GM12878 (cell line): ENCODE data around the gene ETF1. TPM values are rescaled to one million over a fixed set of nuclear protein-coding genes. Genes with fewer than 3 reads are reported as not detected.

Source experiments
- ATAC-seq: fragments of 200-7000 bp; cut with Tn5 transposase; 3 replicates; pipeline ENCODE4 v1.9.1; 2020; ENCODE audit warnings: mild to moderate bottlenecking, moderate library complexity
- BruUV-seq: library from RNA; stranded (reverse); fragments of 400-500 nt; replicated peaks from 2 replicates; lab custom pipeline; 2021; lab: Mats Ljungman, UMichigan
- CTCF ChIA-PET: fragments of 300-600 bp; sonication (Branson Sonifier 250); formaldehyde crosslinking; extraction: SDS; loops from one replicate; lab custom pipeline; 2021; ENCODE audit warnings: inconsistent platforms; lab: Yijun Ruan, JAX
- POLR2A ChIA-PET: fragments of 350-600 bp; formaldehyde crosslinking; extraction: SDS; loops from one replicate; lab custom pipeline; 2021; ENCODE audit warnings: inconsistent platforms; lab: Charles Lee
- RAD21 ChIA-PET: fragments of 300-600 bp; sonication (Branson Sonifier 250); formaldehyde crosslinking; loops from one replicate; lab custom pipeline; 2023; ENCODE audit warnings: antibody characterized with exemption; ENCODE audit not compliant: unreplicated experiment; lab: Charles Lee
- SMC1A ChIA-PET: fragments of 300-600 bp; sonication (Branson Sonifier 250); formaldehyde crosslinking; loops from one replicate; lab custom pipeline; 2023; ENCODE audit not compliant: unreplicated experiment, uncharacterized antibody; lab: Charles Lee
- DNase-seq: peaks from one replicate; pipeline ENCODE4 v3.0.0-alpha.2; 2011; ENCODE audit warnings: low read depth, low spot score
- FAIRE-seq: peaks from 3 replicates; lab custom pipeline; 2011; peaks lifted over from hg19 to GRCh38; lab: Jason Lieb, UNC
- H2AFZ ChIP-seq: 2 replicates; pipeline ENCODE4 v1.6.0; 2011; ENCODE audit warnings: low read depth, low read length, control low read depth; ENCODE audit not compliant: control insufficient read depth
- H3K27ac ChIP-seq: 2 replicates; pipeline ENCODE4 v1.5.1; 2011; ENCODE audit warnings: control low read depth; ENCODE audit not compliant: control insufficient read depth, insufficient read depth
- H3K27me3 ChIP-seq, 2 experiments: replicated peaks in 1 of 2; 2 replicates each; pipeline versions ENCODE4 v1.6.0 to v1.6.1; 2011; ENCODE audit warnings: low read length in 1 of 2; ENCODE audit not compliant: control insufficient read depth in 2 of 2, insufficient read depth in 2 of 2
- H3K36me3 ChIP-seq, 2 experiments: 2 replicates each; pipeline ENCODE4 v1.5.1; 2011; ENCODE audit warnings: low read length in 1 of 2; ENCODE audit not compliant: control insufficient read depth in 2 of 2, insufficient read depth in 2 of 2
- H3K4me1 ChIP-seq: 2 replicates; pipeline ENCODE4 v1.6.1; 2011; ENCODE audit warnings: mild to moderate bottlenecking, low read length, moderate library complexity, mixed read lengths; ENCODE audit not compliant: control insufficient read depth, insufficient read depth
- H3K4me2 ChIP-seq: 2 replicates; pipeline ENCODE4 v1.6.0; 2011; ENCODE audit warnings: control low read depth; ENCODE audit not compliant: control insufficient read depth, insufficient read depth
- H3K4me3 ChIP-seq: fragments of 200-600 bp; sonication (generic); 2 replicates; pipeline ENCODE4 v1.5.1; 2016
- H3K79me2 ChIP-seq: 2 replicates; pipeline ENCODE4 v1.6.0; 2011; ENCODE audit warnings: low read length; ENCODE audit not compliant: control insufficient read depth, insufficient read depth
- H3K9ac ChIP-seq: 2 replicates; pipeline ENCODE4 v1.8.0; 2011; ENCODE audit warnings: low read length, control low read depth, mixed read lengths; ENCODE audit not compliant: control insufficient read depth, insufficient read depth
- H3K9me3 ChIP-seq: replicated peaks from 3 replicates; pipeline ENCODE4 v1.5.1; 2011; ENCODE audit warnings: mild to moderate bottlenecking, low read length; ENCODE audit not compliant: control insufficient read depth, insufficient read depth
- H4K20me1 ChIP-seq: 2 replicates; pipeline ENCODE4 v1.6.0; 2011; ENCODE audit not compliant: control insufficient read depth, insufficient read depth
- CHD2 ChIP-seq: IDR thresholded peaks from 2 replicates; pipeline ENCODE4 v1.6.1; 2011; ENCODE audit warnings: low read depth, low read length, improper control_type of control experiment, borderline replicate concordance
- HDGF ChIP-seq: fragments of 450-650 bp; IDR thresholded peaks from 2 replicates; pipeline ENCODE4 v1.6.1; 2016; ENCODE audit warnings: antibody characterized with exemption
- RUNX3 ChIP-seq: IDR thresholded peaks from 2 replicates; pipeline ENCODE4 v1.6.1; 2012; ENCODE audit warnings: low read length, inconsistent platforms
- WGBS: methylation state at CpG from one replicate; pipeline ENCODE4 v1.1.6; 2016; ENCODE audit warnings: low lambda C conversion rate; ENCODE audit not compliant: insufficient replicate concordance, insufficient coverage; ENCODE audit errors: missing lambda C conversion rate; 5-methylcytosine and 5-hydroxymethylcytosine counted together
- in situ Hi-C: fragments of 300-500 bp; cut with MboI; formaldehyde crosslinking; loops from 9 replicates; pipeline ENCODE4 v1.14.3; 2018; ENCODE audit warnings: mixed read lengths
- intact Hi-C: fragments of 100-400 bp; cut with micrococcal nuclease; formaldehyde crosslinking; loops from one replicate; pipeline ENCODE4 v1.14.2; 2022; ENCODE audit not compliant: unreplicated experiment
- polyA plus RNA-seq, 11 experiments: library from polyadenylated mRNA; depleted of rRNA in 4 of 11; unstranded in 6 of 11; stranded (reverse) in 5 of 11; fragments of >200 nt; fragmentation: Nextera tagmentation in 4 of 11; fragmentation: Illumina TruSeq in 1 of 11; extraction: Ambion mirVana in 4 of 11; extraction: Trizol in 1 of 11; gene quantifications; 1 replicate in 1 of 11; 2 replicates in 10 of 11; pipeline versions ENCODE4 v1.2.1 to v1.2.3, GENCODE V29; 2011 to 2016; ENCODE audit warnings: inconsistent platforms in 2 of 11, missing spikeins in 2 of 11, low read depth in 1 of 11
- total RNA-seq, 4 experiments: library from RNA; depleted of rRNA in 3 of 4; stranded (reverse); fragments of >200 nt in 3 of 4; fragmentation: Illumina TruSeq in 1 of 4; extraction: Trizol in 1 of 4; gene quantifications; 2 replicates each; pipeline versions ENCODE4 v1.2.1 to v1.2.3, GENCODE V29; 2013 to 2021
- TF ChIP-seq, protein P1 (sequence below): fragments of 150-350 bp; IDR thresholded peaks from 2 replicates; pipeline ENCODE4 v1.6.1; 2014; ENCODE audit warnings: mild to moderate bottlenecking, low read depth, low read length
- TF ChIP-seq, protein P2 (sequence below): IDR thresholded peaks from 2 replicates; pipeline ENCODE4 v1.6.1; 2012; ENCODE audit warnings: low read depth, low read length, improper control_type of control experiment
- TF ChIP-seq, protein P3 (sequence below), 3 experiments: IDR thresholded peaks in 2 of 3; conservative IDR thresholded peaks in 1 of 3; 2 replicates each; pipeline ENCODE4 v1.5.1; 2011; ENCODE audit warnings: low read depth in 3 of 3, low read length in 3 of 3, mild to moderate bottlenecking in 3 of 3, control low read depth in 2 of 3, moderate library complexity in 2 of 3, inconsistent platforms in 1 of 3, mixed read lengths in 1 of 3; ENCODE audit not compliant: control insufficient read depth in 2 of 3, insufficient read depth in 1 of 3; ENCODE audit errors: extremely low read depth in 1 of 3

Gene ETF1
- total and polyA plus RNA-seq, 10 of the 15 experiments (the other 5 are each of a cell fraction or from before 2014, with no cell fraction given), result 29.8 to 145 (median 108) TPM

DNA sequence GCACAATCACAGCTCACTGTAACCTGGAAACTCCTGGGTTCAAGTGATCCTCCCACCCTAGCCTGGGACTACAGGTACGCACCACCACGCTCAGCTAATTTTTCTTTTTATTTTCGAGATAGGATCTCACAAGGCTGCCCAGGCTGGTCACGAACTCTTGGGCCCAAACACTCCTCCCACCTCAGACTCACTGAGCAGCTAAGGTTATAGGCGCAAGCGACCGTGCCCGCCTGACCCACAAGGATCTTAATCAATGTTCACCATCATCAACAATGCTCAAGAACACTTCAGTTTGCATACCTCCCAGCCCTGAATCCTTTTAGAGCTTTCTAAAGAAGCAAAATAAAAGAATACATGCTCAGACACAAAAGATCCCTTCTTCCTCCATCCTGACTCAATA, 13.2 kb downstream of the ETF1 start:
- ChIA-PET POLR2A (interaction anchor here (0.5 to 1.8 kb wide), 5 partner anchors 13 to 1864 kb away, joined by 3 to 7 read pairs (median 5); partner anchors contain the start of gene ETF1), SMC1A (interaction anchor here (0.9 to 1.6 kb wide), 2 partner anchors 10 to 19 kb away, joined by 4 read pairs; no protein-coding TSS in a partner anchor), RAD21 (no interaction called here), CTCF (interaction anchor here (0.8 to 1.4 kb wide), 4 partner anchors 14 to 27 kb away, joined by 3 to 4 read pairs (median 4); partner anchors contain the start of gene ETF1)
- no TSS peak for BruUV-seq
- TF ChIP-seq, protein P1, sequence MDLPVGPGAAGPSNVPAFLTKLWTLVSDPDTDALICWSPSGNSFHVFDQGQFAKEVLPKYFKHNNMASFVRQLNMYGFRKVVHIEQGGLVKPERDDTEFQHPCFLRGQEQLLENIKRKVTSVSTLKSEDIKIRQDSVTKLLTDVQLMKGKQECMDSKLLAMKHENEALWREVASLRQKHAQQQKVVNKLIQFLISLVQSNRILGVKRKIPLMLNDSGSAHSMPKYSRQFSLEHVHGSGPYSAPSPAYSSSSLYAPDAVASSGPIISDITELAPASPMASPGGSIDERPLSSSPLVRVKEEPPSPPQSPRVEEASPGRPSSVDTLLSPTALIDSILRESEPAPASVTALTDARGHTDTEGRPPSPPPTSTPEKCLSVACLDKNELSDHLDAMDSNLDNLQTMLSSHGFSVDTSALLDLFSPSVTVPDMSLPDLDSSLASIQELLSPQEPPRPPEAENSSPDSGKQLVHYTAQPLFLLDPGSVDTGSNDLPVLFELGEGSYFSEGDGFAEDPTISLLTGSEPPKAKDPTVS, result no peak
- TF ChIP-seq, protein P2, sequence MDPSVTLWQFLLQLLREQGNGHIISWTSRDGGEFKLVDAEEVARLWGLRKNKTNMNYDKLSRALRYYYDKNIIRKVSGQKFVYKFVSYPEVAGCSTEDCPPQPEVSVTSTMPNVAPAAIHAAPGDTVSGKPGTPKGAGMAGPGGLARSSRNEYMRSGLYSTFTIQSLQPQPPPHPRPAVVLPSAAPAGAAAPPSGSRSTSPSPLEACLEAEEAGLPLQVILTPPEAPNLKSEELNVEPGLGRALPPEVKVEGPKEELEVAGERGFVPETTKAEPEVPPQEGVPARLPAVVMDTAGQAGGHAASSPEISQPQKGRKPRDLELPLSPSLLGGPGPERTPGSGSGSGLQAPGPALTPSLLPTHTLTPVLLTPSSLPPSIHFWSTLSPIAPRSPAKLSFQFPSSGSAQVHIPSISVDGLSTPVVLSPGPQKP, result no peak
- TF ChIP-seq CHD2, result no peak
- TF ChIP-seq, protein P3, sequence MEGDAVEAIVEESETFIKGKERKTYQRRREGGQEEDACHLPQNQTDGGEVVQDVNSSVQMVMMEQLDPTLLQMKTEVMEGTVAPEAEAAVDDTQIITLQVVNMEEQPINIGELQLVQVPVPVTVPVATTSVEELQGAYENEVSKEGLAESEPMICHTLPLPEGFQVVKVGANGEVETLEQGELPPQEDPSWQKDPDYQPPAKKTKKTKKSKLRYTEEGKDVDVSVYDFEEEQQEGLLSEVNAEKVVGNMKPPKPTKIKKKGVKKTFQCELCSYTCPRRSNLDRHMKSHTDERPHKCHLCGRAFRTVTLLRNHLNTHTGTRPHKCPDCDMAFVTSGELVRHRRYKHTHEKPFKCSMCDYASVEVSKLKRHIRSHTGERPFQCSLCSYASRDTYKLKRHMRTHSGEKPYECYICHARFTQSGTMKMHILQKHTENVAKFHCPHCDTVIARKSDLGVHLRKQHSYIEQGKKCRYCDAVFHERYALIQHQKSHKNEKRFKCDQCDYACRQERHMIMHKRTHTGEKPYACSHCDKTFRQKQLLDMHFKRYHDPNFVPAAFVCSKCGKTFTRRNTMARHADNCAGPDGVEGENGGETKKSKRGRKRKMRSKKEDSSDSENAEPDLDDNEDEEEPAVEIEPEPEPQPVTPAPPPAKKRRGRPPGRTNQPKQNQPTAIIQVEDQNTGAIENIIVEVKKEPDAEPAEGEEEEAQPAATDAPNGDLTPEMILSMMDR (IDR thresholded peaks at IDR 0.05 in 2 of 3, conservative IDR thresholded peaks at IDR 0.05 in 1 of 3; ENCODE audit: control insufficient read depth in 2 of 3, extremely low read depth in 1 of 3, insufficient read depth in 1 of 3, low read depth in 3 of 3, low read length in 3 of 3), result no peak
- no peak for TF ChIP-seq HDGF
- TF ChIP-seq RUNX3, result no peak
- FAIRE-seq (no peak), ATAC-seq (no peak; the same call in 2 of the 3 replicates), DNase-seq (no peak)
- Histone ChIP-seq H3K4me1 (no peaks in the 10 kb centered on the region), H3K27ac (no peak overlapping the region), H3K9me3 (no peaks in the 10 kb centered on the region), H3K27me3 (no peaks in the 10 kb centered on the region), H3K79me2 (peaks cover 67% of the 10 kb centered on the region), H3K4me3 (no peak overlapping the region), H3K4me2 (no peak overlapping the region), H2AFZ (no peak overlapping the region), H3K9ac (no peak overlapping the region), H3K36me3 (peaks cover 4 to 15% of the 10 kb centered on the region in 2 experiments; a peak in 2 of 4 replicates), H4K20me1 (peaks cover 8% of the 10 kb centered on the region)
- intact Hi-C loops, result no loop called here
- WGBS, result 91% methylated on average over 8 of the region's 8 CpGs
- in situ Hi-C loops, result no loop called here
